GM12878 (cell line): ENCODE measurements around the gene CD27.

Experiments
- BACH1 ChIP-seq: fragments of 450-650 bp; IDR thresholded peaks from 2 replicates; pipeline ENCODE4 v1.6.1; 2017; ENCODE audit warnings: mild to moderate bottlenecking, borderline replicate concordance
- CHD2 ChIP-seq: IDR thresholded peaks from 2 replicates; pipeline ENCODE4 v1.6.1; 2011; ENCODE audit warnings: low read depth, low read length, improper control_type of control experiment, borderline replicate concordance
- CTCF ChIP-seq, 3 experiments: IDR thresholded peaks in 2 of 3; conservative IDR thresholded peaks in 1 of 3; 2 replicates each; pipeline ENCODE4 v1.5.1; 2011; ENCODE audit warnings: low read depth in 3 of 3, low read length in 3 of 3, mild to moderate bottlenecking in 3 of 3, control low read depth in 2 of 3, moderate library complexity in 2 of 3, inconsistent platforms in 1 of 3, mixed read lengths in 1 of 3; ENCODE audit not compliant: control insufficient read depth in 2 of 3, insufficient read depth in 1 of 3; ENCODE audit errors: extremely low read depth in 1 of 3
- DPF2 ChIP-seq: fragments of 450-650 bp; IDR thresholded peaks from 2 replicates; pipeline ENCODE4 v1.6.1; 2017; ENCODE audit warnings: mild to moderate bottlenecking
- EZH2 ChIP-seq: IDR thresholded peaks from 2 replicates; pipeline ENCODE4 v1.6.1; 2012; ENCODE audit warnings: low read depth, mild to moderate bottlenecking, control low read depth, inconsistent platforms, low read length, borderline replicate concordance; ENCODE audit not compliant: control insufficient read depth
- FOXM1 ChIP-seq: IDR thresholded peaks from 2 replicates; pipeline ENCODE4 v1.6.1; 2012; ENCODE audit warnings: low read depth, mild to moderate bottlenecking, inconsistent platforms, low read length, moderate library complexity
- HCFC1 ChIP-seq: fragments of 150-350 bp; IDR thresholded peaks from 2 replicates; pipeline ENCODE4 v1.6.1; 2014; ENCODE audit warnings: low read length
- POLR2A ChIP-seq: IDR thresholded peaks from 2 replicates; pipeline ENCODE4 v1.6.1; 2011; ENCODE audit warnings: low read depth, mild to moderate bottlenecking, low read length
- POLR2AphosphoS5 ChIP-seq: IDR thresholded peaks from 2 replicates; pipeline ENCODE4 v1.6.1; 2011; ENCODE audit warnings: mild to moderate bottlenecking, low read length, inconsistent platforms
- REST ChIP-seq: IDR thresholded peaks from 2 replicates; pipeline ENCODE4 v1.6.1; 2012; ENCODE audit warnings: mild to moderate bottlenecking, low read depth, low read length
- SMAD1 ChIP-seq: fragments of 450-650 bp; IDR thresholded peaks from 2 replicates; pipeline ENCODE4 v1.6.1; 2018; ENCODE audit warnings: mild to moderate bottlenecking, low read depth; ENCODE audit not compliant: partially characterized antibody
- YY1 ChIP-seq: IDR thresholded peaks from 2 replicates; pipeline ENCODE4 v1.6.1; 2011; ENCODE audit warnings: low read depth, mild to moderate bottlenecking, low read length

DNA sequence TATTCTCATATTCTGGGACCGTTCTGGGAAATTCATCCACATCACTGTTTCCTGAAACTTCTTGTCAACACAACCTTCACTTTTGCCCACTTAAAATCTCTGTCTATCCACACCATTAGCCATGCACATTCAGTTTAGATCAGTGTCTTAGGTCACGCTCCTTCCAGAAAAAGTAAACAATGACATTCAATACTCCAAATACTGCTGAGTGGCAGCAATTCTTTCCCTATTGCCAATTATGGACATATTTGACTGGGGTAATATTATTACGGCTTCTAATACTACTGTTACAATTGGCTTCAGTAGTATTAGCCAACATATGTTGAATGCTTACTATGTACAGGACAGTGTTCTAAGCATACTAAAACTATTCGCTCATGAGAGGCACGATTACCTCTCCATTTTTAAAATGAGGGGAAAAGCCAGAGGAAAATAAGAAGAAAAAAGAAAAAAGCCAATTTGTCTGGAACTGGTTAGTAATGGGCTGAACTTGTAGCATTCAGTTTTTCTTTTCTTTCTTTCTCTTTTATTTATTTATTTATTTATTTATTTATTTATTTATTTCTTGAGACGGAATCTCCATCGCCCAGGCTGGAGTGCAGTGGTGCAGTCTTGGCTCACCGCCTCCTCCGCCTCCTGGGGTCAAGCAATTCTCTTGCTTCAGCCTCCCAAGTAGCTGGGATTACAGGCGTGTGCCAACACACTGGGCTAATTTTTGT, 37.4 kb upstream of the CD27 start:
- TF ChIP-seq FOXM1: no peak
- no peak for TF ChIP-seq CTCF (IDR thresholded peaks at IDR 0.05 in 2 of 3, conservative IDR thresholded peaks at IDR 0.05 in 1 of 3; ENCODE audit: control insufficient read depth in 2 of 3, extremely low read depth in 1 of 3, insufficient read depth in 1 of 3, low read depth in 3 of 3, low read length in 3 of 3)
- TF ChIP-seq DPF2: no peak
- no peak for TF ChIP-seq YY1
- TF ChIP-seq SMAD1: no peak
- TF ChIP-seq CHD2: no peak
- no peak for TF ChIP-seq BACH1
- TF ChIP-seq POLR2A: no peak
- no peak for TF ChIP-seq REST
- no peak for TF ChIP-seq EZH2
- no peak for TF ChIP-seq POLR2AphosphoS5
- TF ChIP-seq HCFC1: no peak
